GM18499 (cell line): ENCODE data around the gene AICDA.
"Not testable (repeated sequence)": the region's sequence is repeated elsewhere in the genome, so short reads cannot be mapped to it uniquely, and the experiment has no call there.

Experiments
- ATAC-seq: cut with Tn5 transposase; IDR thresholded peaks from one replicate; pipeline ENCODE4 v1.9.1; 2021; ENCODE audit warnings: moderate number of reproducible peaks; ENCODE audit not compliant: insufficient read depth, unreplicated experiment

The AICDA gene

GRCh38 chr12:8612629-8613028 lies at the start of gene AICDA:
TSS of gene AICDA (minus strand) at chr12:8612859. CDS start at chr12:8612767, 92 bp downstream.
- ATAC-seq, result no peak

DNA sequence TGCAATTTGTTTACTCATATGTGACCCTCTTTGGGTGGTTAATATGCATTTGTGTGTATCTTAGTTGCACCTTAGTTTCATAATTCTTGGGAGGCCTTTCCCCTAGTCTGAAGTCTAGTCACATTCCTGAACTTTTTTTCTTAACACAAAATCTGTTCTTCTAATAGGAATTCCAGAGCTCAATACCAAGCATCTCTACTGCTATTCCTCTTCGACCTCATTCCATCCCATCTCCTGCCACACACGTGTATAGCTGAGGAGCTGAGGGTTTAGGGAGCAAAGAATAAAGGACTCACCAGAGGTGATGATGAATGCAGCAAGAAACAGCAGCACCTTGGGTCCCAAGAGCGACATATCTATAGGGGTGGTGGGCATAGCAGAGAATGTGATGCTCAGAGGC lies 49.1 kb upstream of the AICDA start:
- ATAC-seq, result no peak

GRCh38 chr12:8661016-8661415 lies 48.4 kb upstream of the AICDA start:
- no peak for ATAC-seq

DNA sequence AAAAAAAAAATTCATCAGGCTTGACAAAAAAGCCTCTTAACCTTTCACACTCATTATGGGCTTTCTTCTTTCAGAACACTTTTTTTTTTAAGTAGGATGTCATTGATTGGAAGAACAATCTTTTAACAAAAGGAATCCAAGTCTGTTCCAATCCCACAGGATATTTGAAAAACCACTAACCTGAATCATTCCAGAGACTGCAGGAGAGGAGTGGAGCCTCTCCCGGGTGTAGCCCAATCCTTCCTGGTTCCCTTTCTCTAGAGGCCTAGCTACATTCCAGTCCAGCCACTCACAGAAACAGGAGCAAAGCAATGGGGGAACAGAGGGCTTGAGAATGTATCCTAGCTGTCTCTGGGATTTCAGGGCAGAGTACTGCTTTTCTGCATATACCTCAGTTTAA lies 45.7 kb upstream of the AICDA start:
- ATAC-seq, result no peak

DNA sequence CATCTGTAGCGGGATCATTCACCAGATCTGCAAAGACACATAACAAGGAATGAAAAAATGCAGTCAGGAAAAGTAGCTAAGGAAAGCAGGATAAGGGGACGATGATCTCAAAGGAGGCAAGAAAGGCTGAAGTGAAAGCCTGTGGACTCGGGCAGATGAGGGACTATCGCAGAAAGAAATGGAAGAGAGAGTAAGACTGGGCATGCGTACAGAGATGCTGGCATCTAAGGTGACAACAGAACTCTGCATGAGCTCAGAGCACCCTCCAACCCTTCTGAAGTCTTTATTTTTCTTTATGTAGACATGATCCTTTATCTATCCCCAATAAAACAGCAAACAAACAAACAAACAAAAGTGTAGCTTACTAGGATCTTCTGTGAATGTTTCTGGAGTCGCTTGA lies 42.8 kb upstream of the AICDA start:
- no peak for ATAC-seq

DNA sequence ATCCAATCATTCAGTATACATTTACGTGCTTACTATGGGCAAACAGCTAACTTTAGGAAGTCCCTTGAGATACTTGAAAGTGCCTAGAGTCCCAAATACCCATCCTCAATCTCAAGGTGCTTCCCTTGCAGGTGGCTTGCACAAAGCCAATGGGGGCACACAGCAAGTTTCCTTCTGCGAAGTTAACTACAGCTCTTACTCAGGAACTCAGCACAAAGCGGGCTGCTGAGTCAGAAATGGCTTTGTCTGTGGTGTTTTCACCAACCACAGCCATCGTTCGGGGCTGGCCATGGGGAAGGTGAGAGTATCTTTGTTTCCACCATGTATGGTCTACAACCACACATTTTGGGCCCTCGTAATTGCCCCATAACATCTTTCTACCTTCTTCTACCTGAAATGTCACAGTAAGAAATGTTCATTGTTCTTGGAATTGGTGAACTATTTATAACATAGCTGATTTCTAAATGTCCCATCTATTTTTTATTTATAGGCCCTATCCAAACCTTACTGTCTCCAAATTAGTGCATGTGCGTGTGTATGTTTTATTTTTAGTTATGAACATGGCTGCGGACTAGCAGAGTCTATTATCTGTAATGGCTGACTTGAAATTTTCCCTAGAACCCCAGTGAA lies 36.0 kb upstream of the AICDA start:
- peak; percentile 69 for ATAC-seq

DNA sequence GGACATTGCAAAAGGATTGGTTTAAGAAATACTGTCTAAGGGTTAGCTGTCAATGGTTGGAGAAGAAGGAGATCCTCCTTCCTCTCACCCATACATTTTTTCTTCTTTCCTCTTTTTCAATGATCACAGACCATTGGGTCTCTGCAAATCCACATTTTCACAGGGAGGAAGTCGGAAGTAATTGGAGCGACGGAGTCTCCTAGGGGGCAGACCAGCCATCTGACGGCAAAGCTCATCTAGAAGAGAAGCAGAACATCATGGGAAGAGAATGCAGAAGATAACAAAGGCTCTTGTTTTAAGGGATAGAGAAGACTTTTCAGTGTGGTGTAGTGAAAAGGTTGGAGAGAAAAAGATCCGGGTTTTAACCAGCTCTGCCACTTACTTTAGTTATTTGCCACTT lies 35.3 kb upstream of the AICDA start:
- no peak for ATAC-seq

GRCh38 chr12:8644345-8645248 lies 31.9 kb upstream of the AICDA start:
- no peak for ATAC-seq

GRCh38 chr12:8642775-8643174 lies 30.1 kb upstream of the AICDA start:
- ATAC-seq, result no peak

GRCh38 chr12:8639936-8640335 lies 27.3 kb upstream of the AICDA start:
- ATAC-seq, result no peak

DNA sequence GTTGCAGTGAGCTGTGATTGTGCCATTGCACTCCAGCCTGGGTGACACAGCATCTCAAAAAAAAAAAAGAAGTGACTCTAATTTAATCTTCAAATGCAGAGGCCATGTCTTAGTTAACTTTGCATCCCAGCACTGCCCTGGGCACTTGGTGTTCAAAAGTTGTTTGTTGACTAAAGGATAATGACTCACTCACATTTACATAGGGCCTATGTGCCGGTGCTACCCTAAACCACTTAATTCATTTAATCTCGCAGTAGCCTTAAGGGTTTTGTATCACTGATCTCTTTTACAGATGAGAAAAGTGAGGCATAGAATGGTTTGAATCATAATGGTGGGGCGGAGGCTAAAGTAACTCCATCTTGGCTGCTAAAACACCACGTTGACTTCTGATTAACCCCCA lies 26.3 kb upstream of the AICDA start:
- ATAC-seq, result no peak

GRCh38 chr12:8637666-8638065 lies 25.0 kb upstream of the AICDA start:
- no peak for ATAC-seq

DNA sequence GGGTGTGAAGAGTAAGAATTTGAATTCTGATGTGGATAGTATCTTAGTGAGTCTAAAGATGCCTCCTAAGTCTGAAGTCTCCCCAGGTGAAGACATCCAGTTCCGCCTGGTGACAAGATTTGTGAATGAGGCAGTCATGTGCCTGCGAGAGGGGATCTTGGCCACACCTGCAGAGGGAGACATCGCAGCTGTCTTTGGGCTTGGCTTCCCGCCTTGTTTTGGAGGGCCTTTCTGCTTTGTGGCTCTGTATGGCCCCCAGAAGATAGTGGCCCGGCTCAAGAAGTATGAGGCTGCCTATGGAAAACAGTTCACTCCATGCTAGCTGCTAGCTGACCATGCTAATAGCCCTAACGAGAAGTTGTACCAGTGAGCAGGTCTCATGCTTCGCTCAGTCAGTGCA lies 24.6 kb upstream of the AICDA start:
- no peak for ATAC-seq

- ATAC-seq, result no peak
These were observed 23.9 kb upstream of the AICDA start for GRCh38 chr12:8636581-8636980.

DNA sequence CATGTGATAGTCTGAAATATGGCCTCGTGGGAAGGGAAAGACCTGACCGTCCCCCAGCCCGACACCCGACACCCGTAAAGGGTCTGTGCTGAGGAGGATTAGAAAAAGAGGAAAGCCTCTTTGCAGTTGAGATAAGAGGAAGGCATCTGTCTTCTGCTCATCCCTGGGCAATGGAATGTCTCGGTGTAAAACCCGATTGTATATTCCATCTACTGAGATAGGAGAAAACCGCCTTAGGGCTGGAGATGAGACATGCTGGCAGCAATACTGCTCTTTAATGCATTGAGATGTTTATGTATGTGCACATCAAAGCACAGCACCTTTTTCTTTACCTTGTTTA lies 23.3 kb upstream of the AICDA start:
- ATAC-seq, result not testable (repeated sequence)

DNA sequence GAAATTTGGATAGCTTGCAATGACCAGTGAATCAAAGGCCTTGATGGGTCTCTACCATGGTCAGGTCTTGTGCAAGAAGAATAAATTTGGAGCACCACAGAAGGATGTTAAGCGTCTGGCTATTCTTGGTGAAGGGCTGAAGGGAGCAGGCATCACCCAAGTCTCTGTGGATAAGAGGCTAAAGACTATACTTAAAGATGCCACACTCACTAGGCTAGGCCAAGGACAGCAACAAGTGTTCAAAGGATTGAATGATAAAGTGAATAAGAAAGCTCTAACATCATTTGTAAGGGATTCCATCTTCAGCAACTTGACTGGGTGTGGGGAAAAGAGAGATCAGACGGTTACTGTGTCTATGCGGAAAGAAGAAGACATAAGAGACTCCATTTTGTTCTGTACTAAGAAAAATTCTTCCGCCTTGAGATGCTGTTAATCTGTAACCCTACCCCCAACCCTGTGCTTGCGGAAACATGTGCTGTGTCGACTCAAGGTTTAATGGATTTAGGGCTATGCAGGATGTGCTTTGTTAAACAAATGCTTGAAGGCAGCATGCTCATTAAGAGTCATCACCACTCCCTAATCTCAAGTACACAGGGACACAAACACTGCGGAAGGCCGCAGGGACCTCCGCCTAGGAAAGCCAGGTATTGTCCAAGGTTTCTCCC lies 22.8 kb upstream of the AICDA start:
- ATAC-seq, result not testable (repeated sequence)

DNA sequence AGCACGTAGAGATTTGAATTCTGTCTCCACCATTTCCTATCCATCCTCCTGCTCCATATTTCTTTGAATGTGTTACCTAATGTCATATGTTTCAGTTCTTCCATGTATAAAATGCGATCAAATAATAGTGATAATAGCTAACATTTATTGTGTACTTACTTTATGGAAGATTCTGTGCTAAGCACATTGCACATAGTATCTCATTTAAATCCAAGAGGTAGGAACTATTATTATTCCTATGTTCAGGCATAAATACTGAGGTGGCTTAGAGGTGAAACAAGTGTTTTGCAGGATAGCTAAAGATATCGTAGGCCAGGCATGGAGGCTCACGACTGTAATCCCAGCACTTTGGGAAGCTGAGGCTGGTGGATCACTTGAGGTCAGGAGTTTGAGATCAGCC lies 17.5 kb upstream of the AICDA start:
- ATAC-seq, result no peak

DNA sequence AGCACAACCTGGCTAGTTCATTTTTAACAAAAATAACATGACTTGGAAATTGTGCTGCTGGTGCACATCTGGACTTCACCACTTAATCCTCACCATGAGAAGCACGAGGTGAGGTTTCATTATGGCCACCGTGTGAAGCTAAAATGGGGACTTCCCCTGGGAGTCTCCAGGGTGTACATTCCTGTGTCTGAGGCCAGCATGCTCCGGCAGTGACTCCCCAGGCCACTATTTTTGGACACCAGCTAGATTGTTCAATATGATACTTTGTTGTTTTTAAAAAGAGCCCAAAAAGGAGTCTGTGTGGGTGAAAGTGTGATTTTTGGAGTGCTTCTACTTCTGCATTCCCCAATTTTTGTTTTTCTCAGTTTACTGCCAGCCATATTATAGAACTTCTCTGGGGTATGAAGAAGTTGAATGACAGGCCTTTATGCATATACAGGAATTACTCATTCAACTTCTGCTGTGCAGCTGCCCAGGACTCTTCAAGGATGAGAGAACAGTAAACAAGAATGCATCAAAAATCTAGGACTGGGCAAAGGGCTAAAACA lies 16.9 kb upstream of the AICDA start:
- peak; percentile 87 for ATAC-seq

DNA sequence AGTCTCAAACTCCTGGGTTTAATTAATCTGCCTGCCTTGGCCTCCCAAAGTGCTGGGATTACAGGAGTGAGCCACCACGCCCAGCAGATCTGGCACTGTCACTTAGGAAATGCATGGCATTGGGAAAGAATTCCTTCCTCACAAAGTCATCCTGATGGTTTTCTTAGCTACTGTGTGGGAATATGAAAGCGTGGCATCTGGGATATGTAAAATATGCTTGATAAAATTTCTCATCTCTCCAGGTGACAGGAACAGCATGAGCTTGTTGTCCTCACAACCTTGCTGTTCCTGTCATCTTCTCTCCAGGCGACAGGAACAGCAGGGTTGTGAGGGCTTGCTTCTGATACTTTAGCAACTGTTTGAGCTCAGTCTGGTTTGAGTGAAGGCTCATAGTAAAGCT lies 16.1 kb upstream of the AICDA start:
- no peak for ATAC-seq

DNA sequence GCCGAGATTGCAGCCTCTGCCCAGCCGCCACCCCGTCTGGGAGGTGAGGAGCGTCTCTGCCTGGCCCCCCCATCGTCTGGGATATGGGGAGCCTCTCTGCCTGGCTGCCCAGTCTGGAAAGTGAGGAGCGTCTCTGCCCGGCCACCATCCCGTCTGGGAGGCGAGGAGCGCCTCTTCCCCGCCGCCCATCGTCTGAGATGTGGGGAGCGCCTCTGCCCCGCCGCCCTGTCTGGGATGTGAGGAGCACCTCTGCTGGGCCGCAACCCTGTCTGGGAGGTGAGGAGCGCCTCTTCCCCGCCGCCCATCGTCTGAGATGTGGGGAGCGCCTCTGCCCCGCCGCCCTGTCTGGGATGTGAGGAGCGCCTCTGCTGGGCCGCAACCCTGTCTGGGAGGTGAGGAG lies 12.1 kb upstream of the AICDA start:
- ATAC-seq, result not testable (repeated sequence)

- no peak for ATAC-seq
These were observed 10.0 kb upstream of the AICDA start for GRCh38 chr12:8622646-8623045.
